ENCODE results near the gene PRR3. TPM values are rescaled to one million over a fixed set of nuclear protein-coding genes. Genes with fewer than 3 reads are reported as not detected.
A peak's percentile ranks its signal among the peaks of the same experiment; 100 is the strongest.

PRR3 gene
- total and polyA plus RNA-seq, 2 of the 13 experiments (the other 11 are each of a cell fraction or from before 2014, with no cell fraction given), result 14.6 to 21.2 TPM

DNA sequence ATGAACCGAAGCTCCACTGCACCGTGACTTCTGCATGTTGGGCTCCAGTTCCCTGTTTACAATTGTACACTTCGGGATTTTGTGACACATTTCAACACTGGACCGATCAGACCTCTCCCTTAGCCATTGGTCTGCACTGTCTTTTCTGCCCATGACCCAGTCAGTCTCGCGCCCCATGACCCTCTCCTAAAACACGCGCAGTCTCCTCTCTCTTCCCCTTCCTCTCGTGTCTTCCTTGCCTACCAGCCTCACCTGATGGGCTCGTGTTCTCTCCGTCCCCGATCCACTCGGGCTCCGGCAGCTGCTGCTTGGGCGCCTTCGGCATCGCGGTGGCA lies 13.6 kb downstream of the PRR3 start:
- Histone ChIP-seq H3K4me1 (ENCODE audit: insufficient read depth, low read length) (peaks cover 56% of the 10 kb centered on the region), H2AFZ (ENCODE audit: low read length) (peak overlapping the region; percentile 60), H4K20me1 (ENCODE audit: insufficient read depth, low read length) (peaks cover 23% of the 10 kb centered on the region), H3K9me3 (ENCODE audit: low read length) (no peaks in the 10 kb centered on the region), H3K79me2 (ENCODE audit: insufficient read depth, low read length) (peaks cover 44% of the 10 kb centered on the region), H3K4me2 (ENCODE audit: low read depth, low read length) (peak overlapping the region; percentile 99), H3K36me3 (replicated peaks in 1 of 2; ENCODE audit: control insufficient read depth in 1 of 2, insufficient read depth in 2 of 2, low read length in 2 of 2) (peaks cover 0 to 3% of the 10 kb centered on the region in 2 experiments; a peak in 1 of 5 replicates), H3K27me3 (ENCODE audit: control insufficient read depth in 1 of 2, insufficient read depth in 2 of 2, low read length in 2 of 2) (no peaks in the 10 kb centered on the region; a peak in 1 of 5 replicates), H3K27ac (ENCODE audit: extremely low read length, insufficient read depth, low read length) (peak overlapping the region; percentile 80), H3K9ac (ENCODE audit: insufficient read depth, low read depth, low read length) (peak overlapping the region; percentile 88), H3K4me3 (replicated peaks in 1 of 3; ENCODE audit: insufficient read depth in 1 of 3, low read depth in 2 of 3, low read length in 3 of 3) (peak overlapping the region; percentile 67 to 88 (median 70))
- FAIRE-seq (no peak), DNase-seq (ENCODE audit: low spot score) (no peak), ATAC-seq (peak; percentile 12)
- ChIA-PET POLR2A (interaction anchor here (0.7 to 2.6 kb wide), 24 partner anchors 8 to 833 kb away, joined by 3 to 74 read pairs (median 4); partner anchors contain the start of genes DHX16, GNL1, GTF2H4 and MRPS18B), CTCF (ENCODE audit: low intra/inter-chr PET ratio, low total read pairs) (no interaction called here)
- TSS peak; percentile 89 for BruUV-seq (replicated peaks)
- intact Hi-C loops (cut with micrococcal nuclease; ENCODE audit: unreplicated experiment) (loop anchor here (1.0 kb wide), 2 partner anchors 13 to 103 kb away; partner anchors contain the start of genes DHX16 and PRR3), in situ Hi-C loops (cut with HindIII; ENCODE audit: extremely low pct_ligation_motif_present, low pct_unique_long_range_greater_than_20kb) (no loop called here)
- WGBS (ENCODE audit: low lambda C conversion rate), result 2% methylated on average over 18 of the region's 18 CpGs
- TF ChIP-seq, protein P1, sequence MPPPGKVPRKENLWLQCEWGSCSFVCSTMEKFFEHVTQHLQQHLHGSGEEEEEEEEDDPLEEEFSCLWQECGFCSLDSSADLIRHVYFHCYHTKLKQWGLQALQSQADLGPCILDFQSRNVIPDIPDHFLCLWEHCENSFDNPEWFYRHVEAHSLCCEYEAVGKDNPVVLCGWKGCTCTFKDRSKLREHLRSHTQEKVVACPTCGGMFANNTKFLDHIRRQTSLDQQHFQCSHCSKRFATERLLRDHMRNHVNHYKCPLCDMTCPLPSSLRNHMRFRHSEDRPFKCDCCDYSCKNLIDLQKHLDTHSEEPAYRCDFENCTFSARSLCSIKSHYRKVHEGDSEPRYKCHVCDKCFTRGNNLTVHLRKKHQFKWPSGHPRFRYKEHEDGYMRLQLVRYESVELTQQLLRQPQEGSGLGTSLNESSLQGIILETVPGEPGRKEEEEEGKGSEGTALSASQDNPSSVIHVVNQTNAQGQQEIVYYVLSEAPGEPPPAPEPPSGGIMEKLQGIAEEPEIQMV (CRISPR knock-in tag; IDR thresholded peaks at IDR 0.05; ENCODE audit: low read depth), result no peak
- TF ChIP-seq, protein P2, sequence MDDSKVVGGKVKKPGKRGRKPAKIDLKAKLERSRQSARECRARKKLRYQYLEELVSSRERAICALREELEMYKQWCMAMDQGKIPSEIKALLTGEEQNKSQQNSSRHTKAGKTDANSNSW (CRISPR knock-in tag; IDR thresholded peaks at IDR 0.05; ENCODE audit: borderline replicate concordance), result 0 out of 2 replicates have a peak, but pooled peaks have one; percentile 73
- peak; percentile 18; the same call in 1 of the 2 replicates for TF ChIP-seq IRX3 (CRISPR knock-in tag; IDR thresholded peaks at IDR 0.05; ENCODE audit: borderline replicate concordance, low read depth)
- TF ChIP-seq, protein P3, sequence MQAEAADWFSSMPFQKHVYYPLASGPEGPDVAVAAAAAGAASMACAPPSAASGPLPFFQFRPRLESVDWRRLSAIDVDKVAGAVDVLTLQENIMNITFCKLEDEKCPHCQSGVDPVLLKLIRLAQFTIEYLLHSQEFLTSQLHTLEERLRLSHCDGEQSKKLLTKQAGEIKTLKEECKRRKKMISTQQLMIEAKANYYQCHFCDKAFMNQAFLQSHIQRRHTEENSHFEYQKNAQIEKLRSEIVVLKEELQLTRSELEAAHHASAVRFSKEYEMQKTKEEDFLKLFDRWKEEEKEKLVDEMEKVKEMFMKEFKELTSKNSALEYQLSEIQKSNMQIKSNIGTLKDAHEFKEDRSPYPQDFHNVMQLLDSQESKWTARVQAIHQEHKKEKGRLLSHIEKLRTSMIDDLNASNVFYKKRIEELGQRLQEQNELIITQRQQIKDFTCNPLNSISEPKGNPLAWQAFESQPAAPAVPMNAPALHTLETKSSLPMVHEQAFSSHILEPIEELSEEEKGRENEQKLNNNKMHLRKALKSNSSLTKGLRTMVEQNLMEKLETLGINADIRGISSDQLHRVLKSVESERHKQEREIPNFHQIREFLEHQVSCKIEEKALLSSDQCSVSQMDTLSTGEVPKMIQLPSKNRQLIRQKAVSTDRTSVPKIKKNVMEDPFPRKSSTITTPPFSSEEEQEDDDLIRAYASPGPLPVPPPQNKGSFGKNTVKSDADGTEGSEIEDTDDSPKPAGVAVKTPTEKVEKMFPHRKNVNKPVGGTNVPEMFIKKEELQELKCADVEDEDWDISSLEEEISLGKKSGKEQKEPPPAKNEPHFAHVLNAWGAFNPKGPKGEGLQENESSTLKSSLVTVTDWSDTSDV (CRISPR knock-in tag; IDR thresholded peaks at IDR 0.05), result peak; percentile 18; the same call in 1 of the 2 replicates
- TF ChIP-seq PTBP1 (IDR thresholded peaks at IDR 0.05; ENCODE audit: low read depth, low read length, poor library complexity, severe bottlenecking), result peak; percentile 11
- TF ChIP-seq SMAD9 (CRISPR knock-in tag; IDR thresholded peaks at IDR 0.05), result 0 out of 2 replicates have a peak, but pooled peaks have one; percentile 58
- TF ChIP-seq, protein P4, sequence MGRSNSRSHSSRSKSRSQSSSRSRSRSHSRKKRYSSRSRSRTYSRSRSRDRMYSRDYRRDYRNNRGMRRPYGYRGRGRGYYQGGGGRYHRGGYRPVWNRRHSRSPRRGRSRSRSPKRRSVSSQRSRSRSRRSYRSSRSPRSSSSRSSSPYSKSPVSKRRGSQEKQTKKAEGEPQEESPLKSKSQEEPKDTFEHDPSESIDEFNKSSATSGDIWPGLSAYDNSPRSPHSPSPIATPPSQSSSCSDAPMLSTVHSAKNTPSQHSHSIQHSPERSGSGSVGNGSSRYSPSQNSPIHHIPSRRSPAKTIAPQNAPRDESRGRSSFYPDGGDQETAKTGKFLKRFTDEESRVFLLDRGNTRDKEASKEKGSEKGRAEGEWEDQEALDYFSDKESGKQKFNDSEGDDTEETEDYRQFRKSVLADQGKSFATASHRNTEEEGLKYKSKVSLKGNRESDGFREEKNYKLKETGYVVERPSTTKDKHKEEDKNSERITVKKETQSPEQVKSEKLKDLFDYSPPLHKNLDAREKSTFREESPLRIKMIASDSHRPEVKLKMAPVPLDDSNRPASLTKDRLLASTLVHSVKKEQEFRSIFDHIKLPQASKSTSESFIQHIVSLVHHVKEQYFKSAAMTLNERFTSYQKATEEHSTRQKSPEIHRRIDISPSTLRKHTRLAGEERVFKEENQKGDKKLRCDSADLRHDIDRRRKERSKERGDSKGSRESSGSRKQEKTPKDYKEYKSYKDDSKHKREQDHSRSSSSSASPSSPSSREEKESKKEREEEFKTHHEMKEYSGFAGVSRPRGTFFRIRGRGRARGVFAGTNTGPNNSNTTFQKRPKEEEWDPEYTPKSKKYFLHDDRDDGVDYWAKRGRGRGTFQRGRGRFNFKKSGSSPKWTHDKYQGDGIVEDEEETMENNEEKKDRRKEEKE (IDR thresholded peaks at IDR 0.05), result no peak
- TF ChIP-seq, protein P5, sequence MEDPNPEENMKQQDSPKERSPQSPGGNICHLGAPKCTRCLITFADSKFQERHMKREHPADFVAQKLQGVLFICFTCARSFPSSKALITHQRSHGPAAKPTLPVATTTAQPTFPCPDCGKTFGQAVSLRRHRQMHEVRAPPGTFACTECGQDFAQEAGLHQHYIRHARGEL (CRISPR knock-in tag; IDR thresholded peaks at IDR 0.05), result 0 out of 2 replicates have a peak, but pooled peaks have one; percentile 14
- 0 out of 2 replicates have a peak, but pooled peaks have one; percentile 11 for TF ChIP-seq ZNF776 (CRISPR knock-in tag; IDR thresholded peaks at IDR 0.05)
- no peak for TF ChIP-seq ZNF460 (CRISPR knock-in tag; IDR thresholded peaks at IDR 0.05; ENCODE audit: borderline replicate concordance)
- TF ChIP-seq CCDC6 (CRISPR knock-in tag; IDR thresholded peaks at IDR 0.05), result no peak
- 0 out of 2 replicates have a peak, but pooled peaks have one; percentile 88 for TF ChIP-seq ZNF780A (CRISPR knock-in tag; IDR thresholded peaks at IDR 0.05)
- TF ChIP-seq LCORL (IDR thresholded peaks at IDR 0.05), result no peak
- 0 out of 2 replicates have a peak, but pooled peaks have one; percentile 1 for TF ChIP-seq LCORL (CRISPR knock-in tag; IDR thresholded peaks at IDR 0.05)
- no peak for TF ChIP-seq KLF11 (CRISPR knock-in tag; IDR thresholded peaks at IDR 0.05)
